Ovary (tissue), 3 donors: ENCODE measurements around the gene B3GALT4.

Experiments
- CTCF ChIP-seq, 3 donors: fragments of 450-650 bp in 2 of 3; fragments of 200-600 bp in 1 of 3; IDR thresholded peaks; one replicate each; pipeline versions ENCODE4 v1.5.1 to v1.8.0; 2016 to 2022; ENCODE audit warnings: antibody characterized with exemption in 3 of 3, mild to moderate bottlenecking in 1 of 3
- POLR2A ChIP-seq: fragments of 450-650 bp; IDR thresholded peaks from one replicate; pipeline ENCODE4 v1.6.1; 2017; ENCODE audit warnings: antibody characterized with exemption, mild to moderate bottlenecking, moderate library complexity
- donor health status: DM: no; HTN: no; CAD: no.

GRCh38 chr6:33236852-33237251 is 40.1 kb upstream of the B3GALT4 start:
- TF ChIP-seq CTCF (IDR thresholded peaks at IDR 0.05) = no peak
- TF ChIP-seq POLR2A = no peak
